Measurements from ENCODE around the gene ACAD9.

ACAD9 gene

GRCh38 chr3:128906031-128906803 is 26.8 kb downstream of the ACAD9 start:
- H3K4me3 ChIP-seq (ENCODE audit: low read length) = no peak overlapping the region
- no peak for DNase-seq (ENCODE audit: low read depth)
- TF ChIP-seq CTCF (conservative IDR thresholded peaks at IDR 0.05; ENCODE audit: low read length) = no peak

GRCh38 chr3:128906804-128907525 is 27.5 kb downstream of the ACAD9 start:
- no peak for TF ChIP-seq CTCF (conservative IDR thresholded peaks at IDR 0.05; ENCODE audit: low read length)
- DNase-seq (ENCODE audit: low read depth) = no peak
- no peak overlapping the region for H3K4me3 ChIP-seq (ENCODE audit: low read length)

GRCh38 chr3:128907706-128908445 is 28.5 kb downstream of the ACAD9 start:
- DNase-seq (ENCODE audit: low read depth) = no peak
- no peak overlapping the region for H3K4me3 ChIP-seq (ENCODE audit: low read length)
- TF ChIP-seq CTCF (conservative IDR thresholded peaks at IDR 0.05; ENCODE audit: low read length) = no peak

- no peak for DNase-seq (ENCODE audit: low read depth)
Measured at GRCh38 chr3:128908951-128909350, 29.5 kb downstream of the ACAD9 start.

GRCh38 chr3:128910006-128910405 is 30.6 kb downstream of the ACAD9 start:
- H3K4me3 ChIP-seq (ENCODE audit: low read length) = no peak overlapping the region
- no peak for DNase-seq (ENCODE audit: low read depth)
- TF ChIP-seq CTCF (conservative IDR thresholded peaks at IDR 0.05; ENCODE audit: low read length) = no peak

More at GRCh38 chr3:128908951-128909350, 29.5 kb downstream of the ACAD9 start:
- TF ChIP-seq CTCF (conservative IDR thresholded peaks at IDR 0.05; ENCODE audit: low read length) = no peak
- no peak overlapping the region for H3K4me3 ChIP-seq (ENCODE audit: low read length)

GRCh38 chr3:128911911-128912310 is 32.5 kb downstream of the ACAD9 start:
- no peak overlapping the region for H3K4me3 ChIP-seq (ENCODE audit: low read length)
- TF ChIP-seq CTCF (conservative IDR thresholded peaks at IDR 0.05; ENCODE audit: low read length) = no peak

More at GRCh38 chr3:128911911-128912310, 32.5 kb downstream of the ACAD9 start:
- no peak for DNase-seq (ENCODE audit: low read depth)
